RWPE1 (cell line): Measurements from ENCODE around the gene CLTB.
A peak's percentile ranks its signal among the peaks of the same experiment; 100 is the strongest.

ENCODE experiments used
- CTCF ChIA-PET: fragments of 350-600 bp; sonication (Branson Sonifier 250); formaldehyde crosslinking; extraction: SDS; loops from one replicate; lab custom pipeline; 2021; lab: Yijun Ruan, JAX
- POLR2A ChIA-PET: fragments of 400-600 bp; formaldehyde crosslinking; extraction: SDS; loops from one replicate; lab custom pipeline; 2020; ENCODE audit warnings: antibody characterized with exemption; ENCODE audit not compliant: low non-redundant PET; lab: Yijun Ruan, JAX
- DNase-seq: peaks from one replicate; pipeline ENCODE4 v3.0.0; 2012; ENCODE audit warnings: low spot score
- H3K27ac ChIP-seq: fragments of 450-650 bp; 2 replicates; pipeline ENCODE4 v1.5.1; 2017
- CTCF ChIP-seq: fragments of 450-650 bp; conservative IDR thresholded peaks from 2 replicates; pipeline ENCODE4 v1.5.1; 2017; ENCODE audit warnings: low read depth, mild to moderate bottlenecking

Gene CLTB, protein sequence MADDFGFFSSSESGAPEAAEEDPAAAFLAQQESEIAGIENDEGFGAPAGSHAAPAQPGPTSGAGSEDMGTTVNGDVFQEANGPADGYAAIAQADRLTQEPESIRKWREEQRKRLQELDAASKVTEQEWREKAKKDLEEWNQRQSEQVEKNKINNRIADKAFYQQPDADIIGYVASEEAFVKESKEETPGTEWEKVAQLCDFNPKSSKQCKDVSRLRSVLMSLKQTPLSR

GRCh38 chr5:176415952-176416924 is at the start of gene CLTB:
Gene CLTB (minus strand): TSS chr5:176416539. CDS start chr5:176416363, 176 bp downstream.
- DNase-seq, result peak; percentile 90
- CTCF ChIA-PET, result interaction anchor here (0.5 to 3.2 kb wide), 24 partner anchors 22 to 711 kb away, joined by 3 to 31 read pairs (median 3); partner anchors contain the start of genes FAF2, HIGD2A, NOP16 and RNF44
- TF ChIP-seq CTCF, result peak; percentile 99

DNA sequence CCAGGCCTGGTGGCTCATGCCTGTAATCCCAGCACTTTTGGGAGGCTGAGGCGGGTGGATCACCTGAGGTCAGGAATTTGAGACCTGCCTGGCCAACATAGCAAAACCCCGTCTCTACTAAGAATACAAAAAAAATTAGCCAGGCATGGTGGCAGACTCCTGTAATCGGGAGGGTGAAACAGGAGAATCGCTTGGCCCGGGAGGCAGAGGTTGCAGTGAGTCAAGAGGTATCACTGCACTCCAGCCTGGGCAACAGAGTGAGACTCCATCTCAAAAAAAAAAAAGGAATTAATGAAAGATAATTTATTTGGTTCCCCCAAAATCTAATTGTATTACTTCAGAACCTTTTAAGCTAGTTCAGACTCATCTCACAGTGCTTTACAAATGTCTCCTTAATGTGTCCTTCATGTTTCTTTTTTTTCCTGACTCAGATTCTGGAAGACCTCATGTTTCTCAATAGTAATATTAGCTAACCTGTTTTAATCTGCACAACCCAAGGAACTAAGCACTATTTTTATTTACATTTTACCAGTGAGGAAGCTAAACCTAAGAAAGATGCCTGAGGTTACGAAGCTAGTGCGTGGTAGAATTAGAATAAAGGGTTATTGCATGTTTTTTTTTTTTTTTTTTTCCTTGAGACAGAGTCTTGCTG is 46.9 kb upstream of the CLTB start:
- no peak overlapping the region for H3K27ac ChIP-seq
- CTCF ChIA-PET, result interaction anchor here (0.5 to 0.6 kb wide), 4 partner anchors 11 to 142 kb away, joined by 3 to 4 read pairs (median 3); partner anchors contain the start of gene FAF2
- POLR2A ChIA-PET, result interaction anchor here (0.6 kb wide), 1 partner anchor 9 kb away, joined by 5 read pairs; no protein-coding TSS in a partner anchor
- DNase-seq, result no peak
- TF ChIP-seq CTCF, result no peak

More at GRCh38 chr5:176415952-176416924, at the start of gene CLTB:
- POLR2A ChIA-PET, result interaction anchor here (0.6 kb wide), 1 partner anchor 197 kb away, joined by 5 read pairs; no protein-coding TSS in a partner anchor
- H3K27ac ChIP-seq, result peak within 1 kb of the TSS; percentile 99

DNA sequence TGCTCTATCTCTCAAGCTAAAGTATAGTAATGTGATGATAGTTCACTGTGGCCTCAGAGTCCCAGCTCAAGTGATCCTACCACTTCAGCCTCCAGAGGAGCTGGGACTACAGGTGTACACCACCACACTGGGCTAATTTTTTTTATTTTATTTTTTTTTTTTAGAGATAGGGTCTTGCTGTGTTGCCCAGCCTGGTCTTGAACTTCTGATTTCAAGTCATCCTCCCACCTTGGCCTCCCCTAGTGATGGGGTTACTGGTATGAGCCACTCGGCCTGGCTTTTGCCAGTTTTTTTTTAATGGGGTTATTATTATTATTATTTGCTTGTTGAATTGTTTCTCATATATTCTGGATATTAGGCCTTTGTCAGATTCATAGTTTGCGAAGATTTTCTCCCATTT is 45.0 kb upstream of the CLTB start:
- no peak for TF ChIP-seq CTCF
- ChIA-PET POLR2A (interaction anchor here (0.6 kb wide), 1 partner anchor 71 kb away, joined by 6 read pairs; no protein-coding TSS in a partner anchor), CTCF (interaction anchor here (0.6 kb wide), 1 partner anchor 12 kb away, joined by 3 read pairs; no protein-coding TSS in a partner anchor)
- no peak for DNase-seq
- H3K27ac ChIP-seq, result no peak overlapping the region

- CTCF ChIA-PET, result interaction anchor here (0.6 to 1.1 kb wide), 2 partner anchors 11 to 1543 kb away, joined by 4 to 8 read pairs; partner anchors contain the start of gene FAF2
Observed at GRCh38 chr5:176458904-176459561, 42.7 kb upstream of the CLTB start.

More at GRCh38 chr5:176458904-176459561, 42.7 kb upstream of the CLTB start:
- no peak for DNase-seq
- no peak for TF ChIP-seq CTCF
- POLR2A ChIA-PET, result interaction anchor here (0.5 to 0.7 kb wide), 3 partner anchors 10 to 77 kb away, joined by 3 to 8 read pairs (median 5); no protein-coding TSS in a partner anchor
- no peak overlapping the region for H3K27ac ChIP-seq
